ENCODE measurements around the gene ITGB8. TPM values are rescaled to one million over a fixed set of nuclear protein-coding genes. Genes with fewer than 3 reads are reported as not detected.

The ITGB8 gene
- total RNA-seq, 1 donor from 2014 or later, result 1.5 TPM

GRCh38 chr7:20302891-20303290, 27.8 kb upstream of the ITGB8 start:
- DNase-seq, result no peak
- intact Hi-C loops (cut with micrococcal nuclease), result no loop called here
- no peaks in the 10 kb centered on the region for H3K4me1 ChIP-seq
- H3K27me3 ChIP-seq (ENCODE audit: low read depth), result no peaks in the 10 kb centered on the region
- no peak overlapping the region for H3K27ac ChIP-seq (replicated peaks)
- no peak overlapping the region for H3K4me3 ChIP-seq
- no peaks in the 10 kb centered on the region for H3K9me3 ChIP-seq (replicated peaks)
- TF ChIP-seq CTCF (IDR thresholded peaks at IDR 0.05; ENCODE audit: borderline replicate concordance), result no peak
- H3K36me3 ChIP-seq, result no peaks in the 10 kb centered on the region

- H3K27me3 ChIP-seq (ENCODE audit: low read depth), result no peaks in the 10 kb centered on the region
- TF ChIP-seq CTCF (IDR thresholded peaks at IDR 0.05; ENCODE audit: borderline replicate concordance), result no peak
- no peaks in the 10 kb centered on the region for H3K4me1 ChIP-seq
- no peaks in the 10 kb centered on the region for H3K9me3 ChIP-seq (replicated peaks)
- H3K4me3 ChIP-seq, result no peak overlapping the region
- H3K36me3 ChIP-seq, result no peaks in the 10 kb centered on the region
- intact Hi-C loops (cut with micrococcal nuclease), result no loop called here
- no peak overlapping the region for H3K27ac ChIP-seq (replicated peaks)
- no peak for DNase-seq
These were observed 26.3 kb upstream of the ITGB8 start for GRCh38 chr7:20304366-20304765.

- Histone ChIP-seq H3K36me3 (no peaks in the 10 kb centered on the region), H3K4me3 (no peak overlapping the region), H3K9me3 (replicated peaks) (no peaks in the 10 kb centered on the region), H3K27ac (replicated peaks) (no peak overlapping the region), H3K27me3 (ENCODE audit: low read depth) (no peaks in the 10 kb centered on the region), H3K4me1 (no peaks in the 10 kb centered on the region)
- intact Hi-C loops (cut with micrococcal nuclease), result no loop called here
- no peak for DNase-seq
- no peak for TF ChIP-seq CTCF (IDR thresholded peaks at IDR 0.05; ENCODE audit: borderline replicate concordance)
These were observed 25.0 kb upstream of the ITGB8 start for GRCh38 chr7:20305726-20306125.

GRCh38 chr7:20306180-20306946, 24.3 kb upstream of the ITGB8 start:
- Histone ChIP-seq H3K27me3 (ENCODE audit: low read depth) (no peaks in the 10 kb centered on the region), H3K36me3 (no peaks in the 10 kb centered on the region), H3K4me1 (no peaks in the 10 kb centered on the region), H3K4me3 (no peak overlapping the region), H3K27ac (replicated peaks) (no peak overlapping the region), H3K9me3 (replicated peaks) (no peaks in the 10 kb centered on the region)
- intact Hi-C loops (cut with micrococcal nuclease), result no loop called here
- DNase-seq, result no peak
- no peak for TF ChIP-seq CTCF (IDR thresholded peaks at IDR 0.05; ENCODE audit: borderline replicate concordance)

- H3K4me3 ChIP-seq, result no peak overlapping the region
- no peak for TF ChIP-seq CTCF (IDR thresholded peaks at IDR 0.05; ENCODE audit: borderline replicate concordance)
- intact Hi-C loops (cut with micrococcal nuclease), result no loop called here
These were observed 23.6 kb upstream of the ITGB8 start for GRCh38 chr7:20307119-20307518.

More at GRCh38 chr7:20307119-20307518, 23.6 kb upstream of the ITGB8 start:
- Histone ChIP-seq H3K9me3 (replicated peaks) (no peaks in the 10 kb centered on the region), H3K27ac (replicated peaks) (no peak overlapping the region), H3K36me3 (no peaks in the 10 kb centered on the region), H3K4me1 (no peaks in the 10 kb centered on the region), H3K27me3 (ENCODE audit: low read depth) (no peaks in the 10 kb centered on the region)
- no peak for DNase-seq
